ENCODE measurements around the gene KLHL22.

DNA sequence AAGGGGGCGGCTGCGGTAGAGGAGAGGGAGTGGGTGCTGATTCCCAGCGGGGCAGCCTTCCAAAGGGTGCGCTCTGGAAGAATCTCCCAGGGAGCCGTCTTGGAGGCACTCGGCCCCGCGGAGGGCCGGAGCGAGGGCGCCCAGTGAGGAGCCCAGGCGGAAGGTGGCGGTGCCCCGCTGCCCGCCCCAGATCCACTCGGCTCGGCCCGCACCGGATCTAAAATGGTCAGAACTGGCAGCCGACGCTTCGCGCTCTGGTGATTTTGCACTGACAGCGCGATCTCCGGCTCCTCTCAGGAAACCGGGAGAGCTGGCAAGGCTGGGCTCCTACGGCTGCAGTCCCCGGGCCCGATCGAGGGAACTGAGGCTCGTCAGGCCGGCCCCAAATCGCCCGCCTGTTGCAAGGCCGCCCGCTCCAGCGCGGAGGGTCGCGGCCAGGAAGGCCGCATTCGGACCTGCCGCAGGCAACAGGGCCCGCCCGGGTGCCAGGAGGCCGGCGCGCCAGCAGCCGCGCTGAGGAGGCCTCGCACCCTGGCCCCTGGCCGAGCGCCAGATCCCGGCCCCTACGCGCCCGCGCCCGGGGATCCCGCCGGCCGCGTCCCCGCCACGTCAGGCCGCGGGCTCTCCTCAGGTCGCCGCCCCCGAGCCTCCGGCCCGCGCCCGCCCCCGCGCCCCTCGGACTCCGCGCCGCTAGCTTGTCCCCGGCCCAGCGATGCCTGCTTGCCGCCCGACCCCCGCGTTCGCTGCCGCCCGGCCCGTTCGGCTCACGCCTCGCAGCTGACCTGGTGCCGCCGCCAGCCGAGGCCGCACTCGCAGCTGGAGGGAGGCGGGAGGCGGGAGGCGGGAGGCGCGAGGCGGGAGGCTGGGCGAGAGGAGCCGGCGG lies at the start of gene KLHL22:
- TF ChIP-seq, protein P1, sequence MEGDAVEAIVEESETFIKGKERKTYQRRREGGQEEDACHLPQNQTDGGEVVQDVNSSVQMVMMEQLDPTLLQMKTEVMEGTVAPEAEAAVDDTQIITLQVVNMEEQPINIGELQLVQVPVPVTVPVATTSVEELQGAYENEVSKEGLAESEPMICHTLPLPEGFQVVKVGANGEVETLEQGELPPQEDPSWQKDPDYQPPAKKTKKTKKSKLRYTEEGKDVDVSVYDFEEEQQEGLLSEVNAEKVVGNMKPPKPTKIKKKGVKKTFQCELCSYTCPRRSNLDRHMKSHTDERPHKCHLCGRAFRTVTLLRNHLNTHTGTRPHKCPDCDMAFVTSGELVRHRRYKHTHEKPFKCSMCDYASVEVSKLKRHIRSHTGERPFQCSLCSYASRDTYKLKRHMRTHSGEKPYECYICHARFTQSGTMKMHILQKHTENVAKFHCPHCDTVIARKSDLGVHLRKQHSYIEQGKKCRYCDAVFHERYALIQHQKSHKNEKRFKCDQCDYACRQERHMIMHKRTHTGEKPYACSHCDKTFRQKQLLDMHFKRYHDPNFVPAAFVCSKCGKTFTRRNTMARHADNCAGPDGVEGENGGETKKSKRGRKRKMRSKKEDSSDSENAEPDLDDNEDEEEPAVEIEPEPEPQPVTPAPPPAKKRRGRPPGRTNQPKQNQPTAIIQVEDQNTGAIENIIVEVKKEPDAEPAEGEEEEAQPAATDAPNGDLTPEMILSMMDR (IDR thresholded peaks at IDR 0.05; ENCODE audit: low read length): no peak
- no peak for TF ChIP-seq EZH2 (optimal IDR thresholded peaks at IDR 0.05; ENCODE audit: low read depth, low read length)
- TF ChIP-seq EZH2phosphoT487 (IDR thresholded peaks at IDR 0.05; ENCODE audit: low read length): no peak
